GM12891 (cell line): ENCODE results near the gene PTGIS.
"Not testable (repeated sequence)": the region's sequence is repeated elsewhere in the genome, so short reads cannot be mapped to it uniquely, and the experiment has no call there.

Experiments
- PAX5 ChIP-seq: IDR thresholded peaks from 2 replicates; pipeline ENCODE4 v1.6.1; 2011; ENCODE audit warnings: low read length, moderate library complexity, mild to moderate bottlenecking; ENCODE audit not compliant: insufficient read depth, severe bottlenecking
- POLR2A ChIP-seq: IDR thresholded peaks from 2 replicates; pipeline ENCODE4 v1.6.1; 2011; ENCODE audit warnings: low read depth, low read length, control low read depth
- POLR2AphosphoS5 ChIP-seq: IDR thresholded peaks from 2 replicates; pipeline ENCODE4 v1.6.1; 2011; ENCODE audit warnings: low read depth, low read length, control low read depth
- SPI1 ChIP-seq: IDR thresholded peaks from 2 replicates; pipeline ENCODE4 v1.6.1; 2011; ENCODE audit warnings: low read depth, low read length, control low read depth
- TAF1 ChIP-seq: IDR thresholded peaks from 2 replicates; pipeline ENCODE4 v1.6.1; 2011; ENCODE audit warnings: low read depth, low read length, control low read depth

- TF ChIP-seq POLR2AphosphoS5, POLR2A, TAF1, PAX5, SPI1: not testable (repeated sequence)
Observed at GRCh38 chr20:49615051-49615400, 47.1 kb upstream of the PTGIS start.
